AG04449 (cell line): ENCODE results near the gene PLEKHM2.
A peak's percentile ranks its signal among the peaks of the same experiment; 100 is the strongest.

Source experiments
- CTCF ChIA-PET: fragments of 350-600 bp; formaldehyde crosslinking; extraction: SDS; loops from one replicate; lab custom pipeline; 2021; ENCODE audit warnings: antibody characterized with exemption; lab: Yijun Ruan, JAX
- POLR2A ChIA-PET: fragments of 400-600, 350-600 bp; formaldehyde crosslinking; extraction: SDS; loops from one replicate; lab custom pipeline; 2020; ENCODE audit warnings: antibody characterized with exemption, inconsistent platforms; lab: Yijun Ruan, JAX
- DNase-seq: peaks from one replicate; pipeline ENCODE4 v3.0.0-alpha.2; 2010; ENCODE audit warnings: low read depth, low spot score
- H3K4me3 ChIP-seq: 2 replicates; pipeline ENCODE4 v1.5.1; 2011; ENCODE audit warnings: low read depth, mild to moderate bottlenecking, control low read depth, low read length
- CTCF ChIP-seq: IDR thresholded peaks from one replicate; pipeline ENCODE4 v1.5.1; 2011; ENCODE audit warnings: mild to moderate bottlenecking, moderate library complexity, low read length, control low read depth, inconsistent platforms; ENCODE audit not compliant: insufficient read depth; ENCODE audit errors: missing control alignments

PLEKHM2 gene

DNA sequence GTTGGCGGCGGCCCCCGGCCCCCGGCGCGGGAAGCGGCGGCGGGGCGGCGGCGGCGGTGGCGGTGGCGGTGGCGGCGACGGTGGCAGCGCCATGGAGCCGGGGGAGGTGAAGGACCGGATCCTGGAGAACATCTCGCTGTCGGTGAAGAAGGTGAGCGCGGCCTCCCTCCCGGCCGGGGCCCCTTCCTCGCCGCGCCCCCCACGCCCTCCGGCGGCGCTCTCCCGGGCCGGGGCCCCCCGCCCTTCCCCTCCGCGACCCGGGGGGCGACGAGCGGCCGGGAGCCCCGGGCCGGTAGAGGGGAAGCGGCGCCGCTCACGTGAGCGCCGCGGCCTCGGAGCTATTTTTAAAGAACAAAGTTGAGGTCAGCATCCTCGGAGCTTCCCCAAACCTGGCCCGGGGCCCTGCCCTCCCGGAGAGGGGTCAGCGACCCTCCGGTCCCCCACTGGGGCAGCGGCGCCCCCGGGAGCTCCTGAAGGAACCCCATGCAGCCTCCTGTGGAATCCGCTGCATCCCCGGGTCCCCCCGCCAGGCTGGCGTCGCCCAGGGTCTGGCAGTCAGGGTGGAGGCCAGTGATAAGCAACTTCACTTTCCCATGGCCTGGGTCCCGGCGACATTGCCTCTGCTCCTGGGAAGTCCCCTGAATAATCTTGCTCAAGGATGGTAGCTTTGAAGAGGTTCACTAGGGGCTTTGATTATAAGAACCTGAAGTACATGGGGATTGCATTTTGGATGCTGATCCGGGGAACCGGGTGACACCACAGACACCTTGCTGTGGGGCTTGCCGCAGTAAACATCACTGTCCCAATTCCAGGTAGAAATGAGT lies 560 bp downstream of the PLEKHM2 start:
- peak overlapping the region; percentile 74 for H3K4me3 ChIP-seq
- ChIA-PET POLR2A (no interaction called here), CTCF (interaction anchor here (0.9 to 1.9 kb wide), 4 partner anchors 10 to 75 kb away, joined by 3 to 5 read pairs (median 4); no protein-coding TSS in a partner anchor)
- no peak for TF ChIP-seq CTCF
- DNase-seq, result no peak

DNA sequence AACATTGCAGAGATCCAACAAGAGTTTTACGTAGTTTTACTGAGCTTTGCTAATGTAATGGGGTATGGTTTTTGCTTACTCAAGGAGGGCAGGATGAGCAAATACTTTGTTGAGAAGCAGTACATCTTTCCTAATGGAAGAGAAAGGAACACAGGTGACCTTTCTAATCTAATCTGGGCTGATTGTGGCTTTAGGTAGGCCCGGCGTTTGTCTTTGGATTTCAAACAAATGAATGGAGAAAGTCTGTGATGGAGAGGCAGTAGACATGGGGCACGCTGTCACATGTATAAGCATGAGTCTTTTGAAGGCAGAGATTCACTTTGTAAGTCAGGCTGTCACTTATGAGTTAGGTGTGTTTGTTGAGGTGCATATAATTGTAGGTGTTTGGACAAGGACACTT lies 1.7 kb downstream of the PLEKHM2 start:
- CTCF ChIA-PET, result interaction anchor here (1.9 kb wide), 1 partner anchor 8 kb away, joined by 5 read pairs; no protein-coding TSS in a partner anchor
- no peak for DNase-seq
- peak overlapping the region; percentile 74 for H3K4me3 ChIP-seq
- no peak for TF ChIP-seq CTCF
- POLR2A ChIA-PET, result no interaction called here

DNA sequence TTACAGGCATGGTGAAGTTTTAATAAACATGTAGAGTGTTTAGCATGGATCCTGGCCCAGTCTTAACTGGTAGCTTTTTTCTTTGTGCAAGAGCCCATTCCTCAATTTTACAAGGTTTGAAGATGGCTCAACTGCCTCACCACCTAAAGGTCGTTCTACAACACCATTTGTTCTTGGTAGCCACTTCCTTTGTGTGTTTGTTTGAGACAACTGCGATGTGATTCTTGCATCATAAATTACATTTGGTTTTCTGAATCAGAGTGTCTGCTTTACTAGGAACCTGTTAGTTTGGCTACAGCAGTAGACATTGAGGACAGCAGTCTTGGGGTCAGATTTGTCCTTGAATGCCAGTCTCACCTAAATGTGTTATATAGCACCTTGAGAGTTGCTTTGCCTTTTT lies 3.3 kb downstream of the PLEKHM2 start:
- POLR2A ChIA-PET, result no interaction called here
- DNase-seq, result no peak
- CTCF ChIA-PET, result no interaction called here

DNA sequence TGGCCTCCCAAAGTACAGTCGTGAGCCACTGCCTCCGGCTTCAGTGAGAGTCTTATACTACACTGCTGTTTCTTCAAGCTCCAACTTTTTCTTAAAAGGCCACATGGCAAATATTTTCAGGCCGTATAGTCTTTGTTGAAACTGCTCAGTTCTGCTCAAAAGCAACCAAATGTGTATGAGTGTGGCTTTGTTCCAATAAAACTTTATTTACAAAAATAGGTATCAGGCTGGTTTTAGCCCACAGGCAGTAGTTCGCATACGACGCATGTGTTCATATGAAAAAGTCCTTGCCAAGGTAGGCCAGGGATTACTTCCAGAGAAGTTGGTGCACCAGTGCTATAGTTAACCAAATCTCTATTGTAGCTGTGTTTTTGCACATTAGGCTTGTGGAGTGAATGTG lies 6.2 kb downstream of the PLEKHM2 start:
- no peak for TF ChIP-seq CTCF
- ChIA-PET POLR2A (no interaction called here), CTCF (interaction anchor here (1.0 kb wide), 2 partner anchors 19 to 87 kb away, joined by 3 to 4 read pairs; no protein-coding TSS in a partner anchor)
- no peak for DNase-seq
- no peak overlapping the region for H3K4me3 ChIP-seq

More for the DNA sequence above, 3.3 kb downstream of the PLEKHM2 start:
- no peak overlapping the region for H3K4me3 ChIP-seq
- no peak for TF ChIP-seq CTCF

DNA sequence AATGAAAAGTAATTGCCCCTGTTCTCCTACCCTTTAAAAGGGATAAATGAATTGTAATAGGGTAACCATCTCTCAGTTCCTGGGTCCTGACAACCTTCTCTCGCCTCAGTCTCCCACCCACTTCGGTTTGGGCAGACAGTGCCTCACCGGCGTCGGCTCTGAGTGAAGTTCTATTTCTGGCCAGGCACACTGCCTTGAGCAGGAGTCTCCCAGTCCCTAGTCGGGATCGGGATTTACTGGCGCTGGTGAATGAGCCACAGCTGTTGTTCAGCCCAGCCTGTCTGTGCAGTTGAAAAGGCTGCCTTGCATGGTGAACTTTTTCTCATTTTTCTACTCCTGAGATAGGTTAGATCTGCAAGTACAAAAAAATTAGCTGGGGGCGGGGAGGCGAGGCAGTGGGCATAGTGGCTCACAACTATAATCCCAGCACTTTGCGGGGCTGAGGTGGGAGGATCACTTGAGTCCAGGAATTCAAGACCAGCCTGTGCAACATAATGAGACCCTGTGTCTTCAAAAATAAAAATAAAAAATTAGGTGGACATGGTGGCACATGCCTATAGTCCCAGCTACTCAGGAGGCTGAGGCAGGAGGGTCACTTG lies 7.4 kb downstream of the PLEKHM2 start:
- no peak for TF ChIP-seq CTCF
- no peak overlapping the region for H3K4me3 ChIP-seq
- ChIA-PET POLR2A (no interaction called here), CTCF (interaction anchor here (1.4 kb wide), 1 partner anchor 11 kb away, joined by 3 read pairs; no protein-coding TSS in a partner anchor)
- DNase-seq, result no peak

- no peak for DNase-seq
- TF ChIP-seq CTCF, result no peak
- H3K4me3 ChIP-seq, result no peak overlapping the region
- CTCF ChIA-PET, result interaction anchor here (1.4 kb wide), 1 partner anchor 10 kb away, joined by 3 read pairs; no protein-coding TSS in a partner anchor
- POLR2A ChIA-PET, result no interaction called here
These were observed 8.1 kb downstream of the PLEKHM2 start for GRCh38 chr1:15692121-15692682.
